Lung (tissue), 12 donors: Measurements from ENCODE around the gene MANSC4. TPM values are rescaled to one million over a fixed set of nuclear protein-coding genes. Genes with fewer than 3 reads are reported as not detected.

Source experiments
- ATAC-seq: fragments of 200-7000 bp; cut with Tn5 transposase; one replicate; pipeline ENCODE4 v1.9.1; 2020; ENCODE audit warnings: moderate number of reproducible peaks; ENCODE audit not compliant: insufficient read depth, low FRiP score
- DNase-seq, 3 donors: peaks; one replicate each; pipeline ENCODE4 v3.0.0-alpha.2; 2013 to 2017
- H3K27ac ChIP-seq, 2 donors: one replicate each; pipeline ENCODE4 v1.5.1; 2013; ENCODE audit warnings: mild to moderate bottlenecking in 2 of 2, moderate library complexity in 2 of 2, control low read depth in 1 of 2, inconsistent platforms in 1 of 2, low read depth in 1 of 2, low read length in 1 of 2
- H3K27me3 ChIP-seq, 3 donors: one replicate each; pipeline ENCODE4 v1.5.1; 2013; ENCODE audit warnings: low read length in 2 of 3; ENCODE audit not compliant: control insufficient read depth in 3 of 3, insufficient read depth in 3 of 3
- H3K36me3 ChIP-seq, 4 donors: one replicate each; pipeline ENCODE4 v1.5.1; 2013; ENCODE audit warnings: low read length in 4 of 4, mild to moderate bottlenecking in 1 of 4, moderate library complexity in 1 of 4; ENCODE audit not compliant: control insufficient read depth in 4 of 4, insufficient read depth in 4 of 4
- H3K4me1 ChIP-seq, 5 donors: one replicate each; pipeline ENCODE4 v1.5.1; 2013; ENCODE audit warnings: low read length in 5 of 5, mild to moderate bottlenecking in 2 of 5, moderate library complexity in 1 of 5; ENCODE audit not compliant: control insufficient read depth in 5 of 5, insufficient read depth in 5 of 5
- H3K4me3 ChIP-seq: one replicate; pipeline ENCODE4 v1.5.1; 2013; ENCODE audit warnings: mild to moderate bottlenecking, control low read depth, moderate library complexity
- H3K9ac ChIP-seq, 2 donors: one replicate each; pipeline ENCODE4 v1.5.1; 2013; ENCODE audit warnings: low read length in 2 of 2, control low read depth in 1 of 2; ENCODE audit not compliant: insufficient read depth in 1 of 2
- H3K9me3 ChIP-seq, 4 donors: one replicate each; pipeline ENCODE4 v1.5.1; 2013; ENCODE audit warnings: low read length in 3 of 4, mild to moderate bottlenecking in 1 of 4, moderate library complexity in 1 of 4; ENCODE audit not compliant: control insufficient read depth in 4 of 4, insufficient read depth in 3 of 4
- WGBS, 2 donors: extraction: QIAGEN DNeasy Blood & Tissue Kit; methylation state at CpG; one replicate each; pipeline ENCODE4 v1.1.7; 2013; 5-methylcytosine and 5-hydroxymethylcytosine counted together
- polyA plus RNA-seq, 2 donors: library from polyadenylated mRNA; stranded (reverse); fragments of 200-250 nt; gene quantifications; one replicate each; pipeline ENCODE4 v1.2.1, GENCODE V29; 2013
- total RNA-seq, 2 donors: library from RNA; depleted of rRNA in 1 of 2; stranded (reverse); fragments of >200 nt in 1 of 2; gene quantifications; one replicate each; pipeline ENCODE4 v1.2.1, GENCODE V29; 2014 to 2021
- TF ChIP-seq, protein P1 (sequence below): IDR thresholded peaks from 2 replicates; pipeline ENCODE4 v1.5.1; 2012; ENCODE audit warnings: mild to moderate bottlenecking; ENCODE audit errors: control extremely low read depth, extremely low read depth
- donor health status: control.
- donor health status: control.
- donor health status: Bipolar disorder and iron deficiency.
- donor health status: healthy.
- donor health status: DM: yes; HTN: yes; CAD: no.

The MANSC4 gene
- total and polyA plus RNA-seq, 4 donors, result not detected

DNA sequence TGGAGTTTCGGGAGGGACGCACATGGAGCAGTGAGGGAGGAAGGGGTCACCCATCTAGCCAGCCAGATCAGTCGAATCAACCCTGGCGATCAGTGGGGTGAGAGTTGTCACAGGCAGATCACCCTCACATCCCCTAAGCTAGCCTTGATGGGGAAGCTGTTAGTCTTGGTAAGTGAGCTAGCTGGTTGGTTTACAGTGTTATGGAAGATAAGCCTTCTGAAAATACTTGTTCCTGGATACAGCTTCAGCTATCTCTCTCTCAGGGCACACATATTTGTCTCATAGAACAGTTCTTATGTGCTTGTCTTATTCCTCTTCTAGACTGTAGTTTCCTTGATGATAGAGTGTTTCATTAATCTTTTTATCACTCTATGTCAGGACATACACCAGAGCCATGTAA lies 26.2 kb upstream of the MANSC4 start:
- TF ChIP-seq, protein P1, sequence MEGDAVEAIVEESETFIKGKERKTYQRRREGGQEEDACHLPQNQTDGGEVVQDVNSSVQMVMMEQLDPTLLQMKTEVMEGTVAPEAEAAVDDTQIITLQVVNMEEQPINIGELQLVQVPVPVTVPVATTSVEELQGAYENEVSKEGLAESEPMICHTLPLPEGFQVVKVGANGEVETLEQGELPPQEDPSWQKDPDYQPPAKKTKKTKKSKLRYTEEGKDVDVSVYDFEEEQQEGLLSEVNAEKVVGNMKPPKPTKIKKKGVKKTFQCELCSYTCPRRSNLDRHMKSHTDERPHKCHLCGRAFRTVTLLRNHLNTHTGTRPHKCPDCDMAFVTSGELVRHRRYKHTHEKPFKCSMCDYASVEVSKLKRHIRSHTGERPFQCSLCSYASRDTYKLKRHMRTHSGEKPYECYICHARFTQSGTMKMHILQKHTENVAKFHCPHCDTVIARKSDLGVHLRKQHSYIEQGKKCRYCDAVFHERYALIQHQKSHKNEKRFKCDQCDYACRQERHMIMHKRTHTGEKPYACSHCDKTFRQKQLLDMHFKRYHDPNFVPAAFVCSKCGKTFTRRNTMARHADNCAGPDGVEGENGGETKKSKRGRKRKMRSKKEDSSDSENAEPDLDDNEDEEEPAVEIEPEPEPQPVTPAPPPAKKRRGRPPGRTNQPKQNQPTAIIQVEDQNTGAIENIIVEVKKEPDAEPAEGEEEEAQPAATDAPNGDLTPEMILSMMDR, result no peak
- no peak for ATAC-seq
- WGBS, 2 donors, result 95 to 100% methylated on average over 4 of the region's 4 CpGs

DNA sequence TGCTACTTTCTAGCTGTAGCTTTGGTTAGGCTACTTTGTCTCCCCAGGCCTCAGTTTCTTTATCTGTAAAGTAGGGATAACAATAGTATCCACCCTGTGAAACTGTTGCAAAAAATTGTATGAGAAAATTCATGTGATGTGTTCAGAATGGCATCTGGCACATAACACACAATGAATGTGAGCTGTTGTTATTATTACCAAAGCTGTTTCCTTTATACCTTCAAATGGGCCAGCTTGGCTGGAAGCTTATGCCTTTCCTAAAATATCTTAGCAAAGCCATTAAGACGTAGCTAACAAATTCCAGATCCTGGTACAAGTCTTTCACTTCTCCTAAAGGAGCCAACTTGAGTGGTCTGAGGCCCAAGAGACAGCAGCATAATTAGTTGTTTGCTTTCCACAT lies 25.2 kb upstream of the MANSC4 start:
- DNase-seq, result no peak
- H3K4me1 ChIP-seq, result peaks cover 0 to 16% (median 0%) of the 10 kb centered on the region in 5 donors
- H3K27ac ChIP-seq, result no peak overlapping the region
- peaks cover 0 to 7% (median under 1%) of the 10 kb centered on the region in 4 donors for H3K36me3 ChIP-seq
- no peak overlapping the region for H3K4me3 ChIP-seq
- H3K27me3 ChIP-seq, result no peaks in the 10 kb centered on the region
- 0 to 38% methylated on average over 1 of the region's 1 CpG for WGBS, 2 donors
- no peaks in the 10 kb centered on the region for H3K9me3 ChIP-seq
- TF ChIP-seq, protein P1, result no peak
- no peak for ATAC-seq
- H3K9ac ChIP-seq, result no peak overlapping the region

More for the DNA sequence above, 26.2 kb upstream of the MANSC4 start:
- no peak overlapping the region for H3K9ac ChIP-seq
- peaks cover 0 to 5% (median 0%) of the 10 kb centered on the region in 4 donors for H3K36me3 ChIP-seq
- DNase-seq, result no peak
- peaks cover 0 to 21% (median 0%) of the 10 kb centered on the region in 5 donors for H3K4me1 ChIP-seq
- no peak overlapping the region for H3K27ac ChIP-seq
- no peaks in the 10 kb centered on the region for H3K9me3 ChIP-seq
- H3K4me3 ChIP-seq, result no peak overlapping the region
- no peaks in the 10 kb centered on the region for H3K27me3 ChIP-seq

DNA sequence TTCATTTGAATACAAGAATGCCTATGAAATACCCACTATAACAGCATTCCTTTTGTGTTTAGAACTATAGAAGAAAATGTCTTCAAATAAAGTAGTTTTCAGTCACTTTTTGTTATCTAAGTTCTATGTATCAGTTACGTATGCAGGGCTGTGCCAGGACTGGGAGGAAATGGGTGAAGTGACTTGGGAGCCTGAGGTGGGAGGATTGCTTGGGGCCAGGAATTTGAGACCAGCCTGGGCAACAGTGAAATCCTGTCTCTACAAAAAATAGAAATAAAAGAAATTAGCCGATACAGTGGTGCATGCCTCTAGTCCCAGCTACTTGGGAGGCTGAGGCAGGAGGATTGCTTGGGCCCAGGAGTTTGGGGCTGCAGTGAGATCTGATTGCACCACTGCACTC lies 22.9 kb upstream of the MANSC4 start:
- 90 to 96% methylated on average over 2 of the region's 2 CpGs for WGBS, 2 donors
- no peaks in the 10 kb centered on the region for H3K27me3 ChIP-seq

More for the DNA sequence above, 22.9 kb upstream of the MANSC4 start:
- H3K9ac ChIP-seq, result no peak overlapping the region
- H3K9me3 ChIP-seq, result no peaks in the 10 kb centered on the region
- H3K36me3 ChIP-seq, result peaks cover 0 to 8% (median 7%) of the 10 kb centered on the region in 4 donors
- H3K27ac ChIP-seq, result no peak overlapping the region
- DNase-seq (no peak), ATAC-seq (no peak)
- peaks cover 0 to 13% (median 0%) of the 10 kb centered on the region in 5 donors for H3K4me1 ChIP-seq
- TF ChIP-seq, protein P1, result no peak
- H3K4me3 ChIP-seq, result no peak overlapping the region
